ENCODE results near the gene CLGN.
"Not testable (repeated sequence)": the region's sequence is repeated elsewhere in the genome, so short reads cannot be mapped to it uniquely, and the experiment has no call there.

Gene CLGN, protein sequence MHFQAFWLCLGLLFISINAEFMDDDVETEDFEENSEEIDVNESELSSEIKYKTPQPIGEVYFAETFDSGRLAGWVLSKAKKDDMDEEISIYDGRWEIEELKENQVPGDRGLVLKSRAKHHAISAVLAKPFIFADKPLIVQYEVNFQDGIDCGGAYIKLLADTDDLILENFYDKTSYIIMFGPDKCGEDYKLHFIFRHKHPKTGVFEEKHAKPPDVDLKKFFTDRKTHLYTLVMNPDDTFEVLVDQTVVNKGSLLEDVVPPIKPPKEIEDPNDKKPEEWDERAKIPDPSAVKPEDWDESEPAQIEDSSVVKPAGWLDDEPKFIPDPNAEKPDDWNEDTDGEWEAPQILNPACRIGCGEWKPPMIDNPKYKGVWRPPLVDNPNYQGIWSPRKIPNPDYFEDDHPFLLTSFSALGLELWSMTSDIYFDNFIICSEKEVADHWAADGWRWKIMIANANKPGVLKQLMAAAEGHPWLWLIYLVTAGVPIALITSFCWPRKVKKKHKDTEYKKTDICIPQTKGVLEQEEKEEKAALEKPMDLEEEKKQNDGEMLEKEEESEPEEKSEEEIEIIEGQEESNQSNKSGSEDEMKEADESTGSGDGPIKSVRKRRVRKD

GRCh38 chr4:140427106-140427918 is at the start of gene CLGN:
Gene CLGN (minus strand): TSS chr4:140427648. CDS start chr4:140413078, 14,570 bp downstream.
- in situ Hi-C loops (cut with MboI; ENCODE audit: low sequenced_read_pairs): no loop called here

DNA sequence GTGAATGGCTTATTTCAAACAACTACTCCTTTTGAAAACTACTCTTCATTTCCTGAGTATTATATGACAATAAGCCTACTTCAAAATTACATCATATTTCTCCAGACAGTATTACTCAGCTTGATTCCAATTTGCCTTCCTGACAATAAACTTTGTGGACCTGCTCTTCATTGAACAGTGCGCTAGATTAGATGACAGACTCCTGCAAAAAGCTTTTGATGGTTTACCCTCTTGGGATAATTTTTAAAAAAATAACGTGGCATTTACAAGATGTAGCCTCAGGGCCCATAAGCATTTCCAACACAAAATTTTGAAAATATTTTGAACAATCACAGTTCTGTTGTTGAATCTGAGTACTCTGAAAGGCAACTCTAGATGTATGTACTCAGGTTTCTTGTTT is 44.7 kb upstream of the CLGN start:
- in situ Hi-C loops (cut with MboI; ENCODE audit: low sequenced_read_pairs): no loop called here

DNA sequence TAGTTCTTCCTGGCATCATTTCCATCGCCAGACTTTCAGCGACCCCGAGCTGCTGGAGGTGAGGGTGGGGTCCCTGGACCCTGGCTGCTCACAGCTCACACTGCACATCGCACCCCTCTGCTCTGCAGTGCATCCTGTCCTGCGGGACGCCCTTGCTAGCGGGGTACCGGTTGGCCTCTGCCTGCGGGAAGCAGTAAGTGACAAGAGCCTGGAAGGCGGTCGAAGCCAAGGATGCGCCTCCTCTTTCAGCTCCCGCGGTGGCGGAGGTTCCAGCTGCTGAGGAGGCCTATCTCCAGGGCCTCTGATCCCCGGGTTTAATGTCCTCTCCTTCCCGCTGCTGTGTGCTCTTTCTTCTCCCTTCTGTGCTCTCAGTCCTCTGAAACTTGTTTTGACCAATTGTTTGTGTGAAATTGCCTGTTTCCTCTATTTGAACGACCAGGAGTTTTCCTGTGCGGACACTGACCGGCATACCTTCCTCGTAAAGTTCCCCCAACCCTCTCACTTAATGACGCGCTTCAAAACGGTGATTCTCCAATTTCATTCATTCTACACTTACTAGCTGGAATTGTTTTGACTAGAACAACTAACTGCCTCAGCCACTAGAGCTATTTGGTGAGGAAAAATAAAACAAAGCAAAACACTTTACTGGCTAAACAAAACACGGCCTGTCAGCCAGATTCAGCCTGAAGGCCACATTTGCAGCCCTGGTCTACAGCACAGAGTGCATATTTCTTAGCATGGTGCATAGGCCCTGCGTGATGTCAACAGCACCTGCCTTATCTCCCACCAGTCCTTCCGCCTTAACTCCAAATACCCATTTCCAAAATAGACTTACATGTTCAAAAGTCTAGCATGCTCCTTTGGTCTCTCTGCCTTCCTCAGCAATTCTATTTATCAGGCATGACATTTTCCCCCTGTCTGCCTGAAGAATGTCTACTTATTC is 42.6 kb upstream of the CLGN start:
- in situ Hi-C loops (cut with MboI; ENCODE audit: low sequenced_read_pairs): no loop called here

DNA sequence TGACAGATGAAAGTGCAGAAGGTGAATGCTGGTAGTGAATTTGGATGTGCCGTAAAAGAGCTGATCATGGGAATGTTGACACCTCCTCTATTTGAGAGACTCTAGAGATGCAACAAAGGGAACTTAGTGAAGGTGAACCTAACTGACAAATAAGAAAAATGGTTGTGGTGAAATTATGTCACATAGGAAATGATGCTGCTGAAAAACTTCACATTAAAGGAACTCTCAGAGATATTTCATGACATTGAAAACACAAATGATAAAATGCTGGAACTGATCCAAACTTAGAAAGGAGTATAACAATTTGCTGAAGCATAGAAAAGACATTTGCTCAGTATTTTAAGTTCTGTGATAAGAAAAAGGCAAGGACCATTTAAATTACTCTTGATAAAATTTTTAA is 38.7 kb upstream of the CLGN start:
- in situ Hi-C loops (cut with MboI; ENCODE audit: low sequenced_read_pairs): no loop called here

GRCh38 chr4:140463614-140464013 is 36.2 kb upstream of the CLGN start:
- in situ Hi-C loops (cut with MboI; ENCODE audit: low sequenced_read_pairs): no loop called here

- in situ Hi-C loops (cut with MboI; ENCODE audit: low sequenced_read_pairs): no loop called here
Measured at GRCh38 chr4:140463182-140463581, 35.7 kb upstream of the CLGN start.

DNA sequence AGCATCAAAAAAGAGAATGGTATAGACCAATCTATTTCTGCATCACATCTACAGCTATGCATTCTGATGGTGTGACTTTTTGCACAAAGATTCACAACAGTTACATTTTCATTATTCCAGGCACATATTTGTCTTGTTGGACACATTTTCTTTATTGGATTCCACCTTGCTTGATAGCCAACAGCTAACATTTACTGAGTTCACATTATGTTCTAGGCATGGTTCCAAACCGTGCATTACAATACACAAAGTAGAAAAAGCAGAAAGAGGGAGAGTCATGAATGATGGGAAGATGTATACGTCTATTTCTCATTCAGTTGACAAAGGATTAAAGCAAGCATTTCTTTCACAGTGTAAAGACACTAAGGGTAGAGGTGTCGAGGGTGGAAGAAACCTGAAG is 22.9 kb upstream of the CLGN start:
- in situ Hi-C loops (cut with MboI; ENCODE audit: low sequenced_read_pairs): no loop called here

- in situ Hi-C loops (cut with MboI; ENCODE audit: low sequenced_read_pairs): no loop called here
Measured at GRCh38 chr4:140448830-140449229, 21.4 kb upstream of the CLGN start.

GRCh38 chr4:140448162-140448561 is 20.7 kb upstream of the CLGN start:
- in situ Hi-C loops (cut with MboI; ENCODE audit: low sequenced_read_pairs): no loop called here

- in situ Hi-C loops (cut with MboI; ENCODE audit: low sequenced_read_pairs): not testable (repeated sequence)
Measured at GRCh38 chr4:140444347-140444746, 16.9 kb upstream of the CLGN start.

- in situ Hi-C loops (cut with MboI; ENCODE audit: low sequenced_read_pairs): no loop called here
Measured at GRCh38 chr4:140439644-140440142, 12.2 kb upstream of the CLGN start.

DNA sequence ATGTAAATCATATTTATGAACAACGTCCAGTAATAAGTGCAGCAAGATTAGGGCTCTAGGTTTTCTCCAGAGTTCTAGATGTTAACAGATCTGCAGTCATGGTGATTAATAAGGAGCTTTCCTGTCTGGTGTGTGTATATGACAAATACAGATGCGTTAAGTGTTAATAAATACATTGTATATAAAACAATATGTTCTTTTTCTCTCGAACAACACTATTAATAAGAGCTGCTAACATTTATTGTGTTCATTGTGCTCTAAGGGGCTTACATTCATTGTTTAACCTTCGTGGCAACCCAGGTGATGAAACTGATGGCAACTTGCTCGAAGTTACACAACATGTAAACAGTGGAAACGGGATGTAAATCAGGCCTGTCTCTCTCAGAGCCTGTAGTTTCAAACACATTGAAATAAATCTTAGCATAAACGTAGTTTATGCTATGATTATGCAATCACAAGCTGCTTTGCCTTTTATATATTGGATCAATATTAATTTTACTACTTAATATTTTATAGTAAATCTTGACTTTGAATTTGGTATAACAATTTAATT is 547 bp upstream of the CLGN start:
- in situ Hi-C loops (cut with MboI; ENCODE audit: low sequenced_read_pairs): no loop called here

GRCh38 chr4:140426610-140427105 is 790 bp downstream of the CLGN start:
- in situ Hi-C loops (cut with MboI; ENCODE audit: low sequenced_read_pairs): no loop called here

DNA sequence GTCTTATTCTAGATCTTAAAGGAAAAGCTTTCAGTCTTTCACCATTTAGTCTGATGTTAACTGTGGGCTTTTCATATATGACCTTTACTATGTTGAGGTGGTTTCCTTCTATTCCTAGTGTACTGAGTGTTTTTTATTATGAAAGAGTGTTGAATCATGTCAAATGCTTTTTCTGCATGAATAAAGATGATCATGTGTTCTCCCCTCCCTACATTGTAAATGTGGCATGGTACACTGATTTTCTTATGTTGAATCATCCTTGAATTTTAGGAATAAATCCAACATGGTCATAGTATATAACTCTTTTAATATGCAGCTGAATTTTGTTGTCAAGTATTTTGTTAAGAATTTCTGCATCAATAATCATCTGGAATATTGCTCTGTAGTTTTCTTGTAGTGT is 4.3 kb downstream of the CLGN start:
- in situ Hi-C loops (cut with MboI; ENCODE audit: low sequenced_read_pairs): no loop called here

GRCh38 chr4:140413130-140413969 is 14.1 kb downstream of the CLGN start:
- in situ Hi-C loops (cut with MboI; ENCODE audit: low sequenced_read_pairs): not testable (repeated sequence)

GRCh38 chr4:140408974-140409373 is 18.5 kb downstream of the CLGN start:
- in situ Hi-C loops (cut with MboI; ENCODE audit: low sequenced_read_pairs): no loop called here

- in situ Hi-C loops (cut with MboI; ENCODE audit: low sequenced_read_pairs): no loop called here
Measured at GRCh38 chr4:140406292-140406691, 21.2 kb downstream of the CLGN start.

GRCh38 chr4:140400111-140400510 is 27.3 kb downstream of the CLGN start:
- in situ Hi-C loops (cut with MboI; ENCODE audit: low sequenced_read_pairs): no loop called here

DNA sequence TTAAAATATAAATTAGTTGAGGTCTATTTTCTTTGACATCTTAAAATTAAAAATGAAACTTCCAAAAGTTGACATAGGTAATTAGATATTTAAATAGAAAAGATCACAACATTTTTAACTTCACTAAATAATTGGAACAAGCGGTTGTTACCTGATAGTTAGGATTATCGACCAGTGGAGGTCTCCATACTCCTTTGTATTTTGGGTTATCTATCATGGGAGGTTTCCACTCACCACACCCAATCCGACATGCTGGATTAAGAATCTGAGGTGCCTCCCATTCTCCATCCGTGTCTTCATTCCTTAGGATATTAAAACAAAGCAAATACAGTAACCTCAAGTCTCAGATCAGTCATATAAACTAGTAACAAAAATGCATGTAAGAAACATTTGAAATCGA is 31.8 kb downstream of the CLGN start:
- in situ Hi-C loops (cut with MboI; ENCODE audit: low sequenced_read_pairs): no loop called here
